T47D (cell line): ENCODE measurements around the gene CIC.

ENCODE experiments used
- DNase-seq, 2 experiments: peaks; one replicate each; pipeline versions ENCODE4 v3.0.0 to v3.0.0-alpha.2; 2011 to 2012; ENCODE audit warnings: low read depth in 1 of 2, low spot score in 1 of 2
- JUND ChIP-seq: IDR thresholded peaks from 2 replicates; pipeline ENCODE4 v1.6.1; 2012; ENCODE audit warnings: low read depth
- in situ Hi-C: cut with HindIII; loops from 2 replicates; pipeline ENCODE4 v1.10.0; 2016; ENCODE audit warnings: low sequenced_read_pairs, low pct_unique_long_range_greater_than_20kb

CIC gene

GRCh38 chr19:42270346-42271044, 1.4 kb downstream of the CIC start:
- in situ Hi-C loops: no loop called here
- no peak for TF ChIP-seq JUND
- DNase-seq: peak in 1 of 2 experiments; percentile 64

- TF ChIP-seq JUND: no peak
- in situ Hi-C loops: no loop called here
- no peak for DNase-seq
Measured at GRCh38 chr19:42271045-42271419, 2.0 kb downstream of the CIC start.

- in situ Hi-C loops: no loop called here
- DNase-seq: no peak
- no peak for TF ChIP-seq JUND
Measured at GRCh38 chr19:42271861-42272534, 2.9 kb downstream of the CIC start.

DNA sequence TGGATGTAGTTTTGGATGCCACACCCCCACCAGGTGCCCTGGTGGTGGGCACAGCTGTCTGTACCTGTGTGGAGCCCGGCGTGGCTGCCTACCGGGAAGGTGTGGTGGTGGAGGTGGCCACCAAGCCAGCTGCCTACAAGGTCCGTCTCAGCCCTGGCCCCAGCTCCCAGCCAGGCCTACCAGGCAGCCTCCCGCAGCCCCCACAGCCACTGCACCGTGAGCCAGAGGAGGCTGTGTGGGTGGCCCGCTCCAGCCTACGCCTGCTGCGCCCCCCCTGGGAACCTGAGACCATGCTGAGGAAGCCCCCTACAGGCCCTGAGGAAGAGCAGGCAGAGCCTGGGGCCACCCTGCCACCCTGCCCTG, 3.5 kb downstream of the CIC start:
- in situ Hi-C loops: no loop called here
- no peak for DNase-seq
- TF ChIP-seq JUND: no peak

DNA sequence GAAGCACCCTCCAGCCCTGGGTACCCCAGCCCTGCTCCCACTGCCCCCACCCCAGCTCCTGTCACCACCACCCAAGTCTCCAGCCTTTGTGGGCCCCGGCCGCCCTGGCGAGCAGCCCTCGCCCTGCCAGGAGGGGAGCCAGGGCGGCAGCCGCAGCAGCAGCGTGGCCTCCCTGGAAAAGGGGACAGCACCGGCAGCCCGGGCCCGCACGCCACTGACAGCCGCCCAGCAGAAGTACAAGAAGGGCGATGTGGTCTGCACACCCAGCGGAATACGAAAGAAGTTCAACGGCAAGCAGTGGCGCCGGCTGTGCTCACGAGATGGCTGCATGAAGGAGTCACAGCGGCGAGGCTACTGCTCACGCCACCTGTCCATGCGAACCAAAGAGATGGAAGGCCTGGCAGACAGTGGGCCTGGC, 3.9 kb downstream of the CIC start:
- no peak for DNase-seq
- in situ Hi-C loops: no loop called here
- no peak for TF ChIP-seq JUND

GRCh38 chr19:42273407-42274064, 4.5 kb downstream of the CIC start:
- in situ Hi-C loops: no loop called here
- TF ChIP-seq JUND: no peak
- no peak for DNase-seq

- TF ChIP-seq JUND: no peak
- no peak for DNase-seq
- in situ Hi-C loops: no loop called here
Measured at GRCh38 chr19:42274065-42274682, 5.1 kb downstream of the CIC start.

DNA sequence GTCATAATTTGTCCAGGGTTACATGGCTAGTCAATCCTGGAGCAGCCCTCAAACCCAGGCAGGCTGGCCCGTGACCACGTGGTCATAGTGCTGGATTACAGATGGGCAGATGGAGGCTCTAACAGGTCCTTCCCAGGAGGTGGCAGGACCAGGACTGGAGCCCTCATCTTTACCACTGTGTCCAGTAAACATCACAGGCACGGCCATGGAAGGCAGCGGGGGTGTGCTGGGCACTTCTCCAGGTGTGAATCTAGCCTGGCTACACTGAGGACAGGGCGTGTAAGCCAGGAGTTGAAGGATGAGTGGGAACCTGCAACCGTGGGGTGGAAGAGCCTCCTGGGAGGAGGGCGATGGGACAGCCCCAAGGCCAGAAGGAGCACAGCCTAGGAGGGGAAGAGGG, 6.1 kb downstream of the CIC start:
- in situ Hi-C loops: no loop called here
- no peak for DNase-seq
- no peak for TF ChIP-seq JUND

DNA sequence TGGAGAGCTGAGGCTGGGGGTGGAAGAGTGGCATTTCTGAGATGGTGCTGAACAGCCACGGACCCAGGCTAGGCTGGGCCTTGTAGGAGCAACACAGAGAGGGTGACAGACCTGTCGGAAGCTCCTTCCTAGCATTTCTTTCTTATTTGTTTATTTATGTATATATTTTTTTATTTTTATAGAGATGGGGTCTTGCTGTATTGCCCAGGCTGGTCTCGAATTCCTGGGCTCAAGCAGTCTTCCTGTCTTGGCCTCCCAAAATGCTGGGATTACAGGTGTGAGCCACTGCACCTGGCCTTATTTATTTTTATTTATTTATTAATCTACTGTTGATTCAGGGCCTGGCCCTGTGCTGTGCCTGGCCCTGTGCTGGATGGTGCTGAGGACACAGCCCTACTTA, 6.5 kb downstream of the CIC start:
- DNase-seq: no peak
- no peak for TF ChIP-seq JUND
- in situ Hi-C loops: no loop called here

DNA sequence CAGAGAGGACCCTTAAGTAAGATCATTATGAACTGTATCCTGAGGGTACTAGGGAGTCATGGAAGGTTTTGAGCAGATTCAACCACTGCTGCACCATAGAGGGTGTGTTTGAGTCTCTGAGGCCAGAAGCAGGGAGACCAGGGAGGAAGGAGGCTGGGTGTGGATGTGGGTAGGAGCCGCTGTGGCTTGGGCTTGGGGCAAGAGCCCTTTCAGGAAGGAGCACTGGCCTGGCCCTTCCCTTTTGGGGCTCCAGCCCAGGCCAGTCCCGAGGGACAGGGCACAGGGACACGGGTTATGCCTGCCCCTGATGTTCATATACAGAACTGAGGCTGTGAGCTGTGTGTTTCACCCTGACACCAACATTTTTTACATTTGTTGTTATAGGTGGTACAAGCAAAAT, 7.2 kb downstream of the CIC start:
- in situ Hi-C loops: no loop called here
- DNase-seq: no peak
- no peak for TF ChIP-seq JUND

DNA sequence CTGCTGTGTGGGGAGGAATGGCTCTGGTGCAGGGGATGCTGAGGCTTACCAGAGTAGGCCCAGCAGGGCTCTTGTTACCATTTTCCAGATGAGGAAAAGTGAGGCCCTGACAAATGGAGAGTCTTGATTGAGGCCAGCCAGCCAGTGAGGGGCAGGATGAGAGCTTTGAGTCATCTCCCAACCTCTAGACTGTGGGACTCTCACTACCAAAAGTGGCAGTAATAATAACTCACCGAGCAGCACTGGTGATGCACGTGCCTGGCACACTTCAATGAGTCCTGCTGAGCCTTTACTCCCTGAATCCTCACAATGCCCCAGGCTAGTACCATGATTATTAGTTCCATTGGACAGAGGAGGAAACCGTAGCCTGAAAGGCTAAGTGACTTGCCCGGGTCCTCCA, 7.8 kb downstream of the CIC start:
- DNase-seq: no peak
- in situ Hi-C loops: no loop called here
- TF ChIP-seq JUND: no peak

DNA sequence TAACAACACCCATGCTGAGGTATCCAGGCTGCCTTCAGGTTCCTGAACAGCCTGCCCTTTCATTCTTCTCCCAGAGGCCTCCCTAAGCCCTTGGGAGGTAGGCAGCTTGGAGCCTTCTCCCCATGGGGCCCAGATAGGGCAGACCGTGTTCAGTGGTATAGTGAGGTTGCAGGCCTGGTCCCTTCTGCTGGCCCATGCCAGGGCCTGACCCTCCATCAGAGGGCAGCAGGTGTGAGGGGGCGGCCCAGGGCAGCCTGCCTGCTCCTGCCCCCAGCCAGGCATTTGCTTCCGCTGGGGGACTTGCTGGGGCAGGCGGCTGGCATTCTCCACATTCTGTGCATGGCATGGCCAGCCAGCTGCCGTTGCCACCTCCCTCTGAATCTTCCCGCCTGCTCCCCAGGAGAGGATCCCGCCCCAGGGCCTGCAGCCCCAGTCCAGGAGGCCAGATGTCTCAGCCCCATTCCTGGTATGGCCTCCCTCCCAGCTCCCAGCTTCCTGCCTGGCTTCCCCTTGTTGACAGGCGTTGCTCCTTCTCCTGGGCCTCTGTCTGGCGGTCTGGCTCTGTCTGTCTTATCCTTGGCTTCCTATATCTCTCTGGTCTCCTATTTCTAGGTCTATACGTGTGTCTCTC, 8.9 kb downstream of the CIC start:
- in situ Hi-C loops: no loop called here
- DNase-seq: no peak
- no peak for TF ChIP-seq JUND
